Activated T-helper 1 cell treated with anti-CD3 and anti-CD28 coated beads, Interleukin-12 subunit alpha, Interleukin-12 subunit beta, Interleukin-2, Interleukin-4 antibody, amounts not matched to agents 30 ng/mL and 10 ng/mL and 1 ng/mL, durations not matched to agents 14 hours and 24 hours and 36 hours (primary cell): ENCODE measurements around the gene NBEAL2. TPM values are rescaled to one million over a fixed set of nuclear protein-coding genes. Genes with fewer than 3 reads are reported as not detected.
"Not testable (repeated sequence)": the region's sequence is repeated elsewhere in the genome, so short reads cannot be mapped to it uniquely, and the experiment has no call there.

ENCODE experiments used
- DNase-seq: peaks from one replicate; pipeline ENCODE4 v3.0.0; 2021; ENCODE audit warnings: low spot score
- H3K27ac Mint-ChIP-seq: one replicate; pipeline ENCODE4 v1.8.0; 2021; ENCODE audit warnings: mild to moderate bottlenecking, mixed read lengths
- H3K27me3 Mint-ChIP-seq: one replicate; pipeline ENCODE4 v1.8.0; 2022; ENCODE audit warnings: mild to moderate bottlenecking, moderate library complexity, mixed read lengths; ENCODE audit not compliant: insufficient read depth
- H3K36me3 Mint-ChIP-seq: one replicate; pipeline ENCODE4 v1.8.0; 2021; ENCODE audit warnings: low read depth, mixed read lengths
- H3K4me1 Mint-ChIP-seq: one replicate; pipeline ENCODE4 v1.8.0; 2021; ENCODE audit warnings: low read depth, mixed read lengths
- H3K4me3 Mint-ChIP-seq: one replicate; pipeline ENCODE4 v1.8.0; 2021; ENCODE audit warnings: mild to moderate bottlenecking, moderate library complexity, mixed read lengths
- H3K9me3 Mint-ChIP-seq: one replicate; pipeline ENCODE4 v1.8.0; 2021; ENCODE audit warnings: mixed read lengths
- intact Hi-C: fragments of 100-400 bp; cut with micrococcal nuclease; formaldehyde crosslinking; loops from one replicate; pipeline ENCODE4 v1.15.1; 2024
- total RNA-seq: library from RNA; stranded (reverse); gene quantifications from 2 replicates; pipeline ENCODE4 v1.2.3, GENCODE V29; 2022

Gene NBEAL2
- total RNA-seq, 1 donor from 2014 or later = 118 TPM

GRCh38 chr3:46959161-46959511 lies 20.3 kb upstream of the NBEAL2 start:
- no peaks in the 10 kb centered on the region for H3K9me3 Mint-ChIP-seq
- DNase-seq = no peak
- H3K27me3 Mint-ChIP-seq = no peaks in the 10 kb centered on the region
- intact Hi-C loops = loop anchor here (1.0 to 5.0 kb wide), 5 partner anchors 11 to 73 kb away; partner anchors contain the start of gene CCDC12
- peak overlapping the region; percentile 15 for H3K4me3 Mint-ChIP-seq
- H3K36me3 Mint-ChIP-seq = peaks cover 18% of the 10 kb centered on the region
- H3K4me1 Mint-ChIP-seq = peaks cover 70% of the 10 kb centered on the region
- peak overlapping the region; percentile 83 for H3K27ac Mint-ChIP-seq

- peaks cover 61% of the 10 kb centered on the region for H3K4me1 Mint-ChIP-seq
- H3K27me3 Mint-ChIP-seq = no peaks in the 10 kb centered on the region
- peak overlapping the region; percentile 15 for H3K4me3 Mint-ChIP-seq
- no peaks in the 10 kb centered on the region for H3K9me3 Mint-ChIP-seq
- intact Hi-C loops = loop anchor here (2.0 to 5.0 kb wide), 2 partner anchors 33 to 59 kb away; no protein-coding TSS in a partner anchor
- H3K27ac Mint-ChIP-seq = peak overlapping the region; percentile 83
- no peak for DNase-seq
- peaks cover 18% of the 10 kb centered on the region for H3K36me3 Mint-ChIP-seq
Observed at GRCh38 chr3:46960081-46960701, 19.3 kb upstream of the NBEAL2 start.

- Mint-ChIP-seq H3K27me3 (no peaks in the 10 kb centered on the region), H3K4me1 (peaks cover 61% of the 10 kb centered on the region), H3K27ac (peak overlapping the region; percentile 83), H3K9me3 (no peaks in the 10 kb centered on the region), H3K36me3 (peaks cover 24% of the 10 kb centered on the region), H3K4me3 (peak overlapping the region; percentile 25)
- no peak for DNase-seq
- intact Hi-C loops = loop anchor here (2.0 to 5.0 kb wide), 2 partner anchors 34 to 58 kb away; no protein-coding TSS in a partner anchor
Observed at GRCh38 chr3:46960835-46961234, 18.6 kb upstream of the NBEAL2 start.

- H3K36me3 Mint-ChIP-seq = peaks cover 30% of the 10 kb centered on the region
- no peak overlapping the region for H3K4me3 Mint-ChIP-seq
Observed at GRCh38 chr3:46962427-46962826, 17.0 kb upstream of the NBEAL2 start.

GRCh38 chr3:46962990-46963389 lies 16.5 kb upstream of the NBEAL2 start:
- intact Hi-C loops = loop anchor here (5.0 kb wide), 1 partner anchor 36 kb away; no protein-coding TSS in a partner anchor
- Mint-ChIP-seq H3K27ac (no peak overlapping the region), H3K36me3 (peaks cover 30% of the 10 kb centered on the region), H3K4me1 (peaks cover 74% of the 10 kb centered on the region), H3K9me3 (no peaks in the 10 kb centered on the region), H3K27me3 (no peaks in the 10 kb centered on the region), H3K4me3 (no peak overlapping the region)
- no peak for DNase-seq

More at GRCh38 chr3:46962427-46962826, 17.0 kb upstream of the NBEAL2 start:
- intact Hi-C loops = loop anchor here (5.0 kb wide), 1 partner anchor 35 kb away; no protein-coding TSS in a partner anchor
- no peak for DNase-seq
- no peaks in the 10 kb centered on the region for H3K27me3 Mint-ChIP-seq
- peaks cover 70% of the 10 kb centered on the region for H3K4me1 Mint-ChIP-seq
- H3K27ac Mint-ChIP-seq = peak overlapping the region; percentile 10
- H3K9me3 Mint-ChIP-seq = no peaks in the 10 kb centered on the region

GRCh38 chr3:46964038-46964590 lies 15.4 kb upstream of the NBEAL2 start:
- Mint-ChIP-seq H3K36me3 (peaks cover 28% of the 10 kb centered on the region), H3K27ac (peak overlapping the region; percentile 45), H3K4me1 (peaks cover 68% of the 10 kb centered on the region)
- not testable (repeated sequence) for DNase-seq, H3K27me3 Mint-ChIP-seq, H3K4me3 Mint-ChIP-seq, H3K9me3 Mint-ChIP-seq
- intact Hi-C loops = loop anchor here (5.0 kb wide), 1 partner anchor 37 kb away; no protein-coding TSS in a partner anchor

- intact Hi-C loops = no loop called here
- H3K27ac Mint-ChIP-seq = peak overlapping the region; percentile 84
- H3K27me3 Mint-ChIP-seq = no peaks in the 10 kb centered on the region
- peaks cover 61% of the 10 kb centered on the region for H3K4me1 Mint-ChIP-seq
- H3K4me3 Mint-ChIP-seq = no peak overlapping the region
- no peaks in the 10 kb centered on the region for H3K9me3 Mint-ChIP-seq
- H3K36me3 Mint-ChIP-seq = peaks cover 28% of the 10 kb centered on the region
- no peak for DNase-seq
Observed at GRCh38 chr3:46965151-46965550, 14.3 kb upstream of the NBEAL2 start.

GRCh38 chr3:46966811-46967210 lies 12.7 kb upstream of the NBEAL2 start:
- peak overlapping the region; percentile 34 for H3K27ac Mint-ChIP-seq
- DNase-seq = no peak
- intact Hi-C loops = no loop called here
- H3K4me1 Mint-ChIP-seq = peaks cover 61% of the 10 kb centered on the region
- H3K4me3 Mint-ChIP-seq = no peak overlapping the region
- H3K27me3 Mint-ChIP-seq = no peaks in the 10 kb centered on the region
- no peaks in the 10 kb centered on the region for H3K9me3 Mint-ChIP-seq
- H3K36me3 Mint-ChIP-seq = peaks cover 23% of the 10 kb centered on the region

GRCh38 chr3:46968783-46969428 lies 10.6 kb upstream of the NBEAL2 start:
- peaks cover 23% of the 10 kb centered on the region for H3K36me3 Mint-ChIP-seq
- H3K27ac Mint-ChIP-seq = peak overlapping the region; percentile 33
- H3K27me3 Mint-ChIP-seq = no peaks in the 10 kb centered on the region
- no peaks in the 10 kb centered on the region for H3K9me3 Mint-ChIP-seq
- no peak for DNase-seq
- H3K4me3 Mint-ChIP-seq = no peak overlapping the region
- H3K4me1 Mint-ChIP-seq = peaks cover 67% of the 10 kb centered on the region
- intact Hi-C loops = no loop called here

- DNase-seq = no peak
- intact Hi-C loops = loop anchor here (10.0 kb wide), 2 partner anchors 814 to 1276 kb away; partner anchors contain the start of gene SMARCC1
Observed at GRCh38 chr3:46970391-46971091, 8.9 kb upstream of the NBEAL2 start.

GRCh38 chr3:46971151-46971550 lies 8.3 kb upstream of the NBEAL2 start:
- DNase-seq = no peak
- no peaks in the 10 kb centered on the region for H3K27me3 Mint-ChIP-seq
- H3K36me3 Mint-ChIP-seq = peaks cover 20% of the 10 kb centered on the region
- H3K4me3 Mint-ChIP-seq = peak overlapping the region; percentile 68
- no peaks in the 10 kb centered on the region for H3K9me3 Mint-ChIP-seq
- H3K27ac Mint-ChIP-seq = peak overlapping the region; percentile 84
- intact Hi-C loops = loop anchor here (10.0 kb wide), 2 partner anchors 814 to 1276 kb away; partner anchors contain the start of gene SMARCC1
- H3K4me1 Mint-ChIP-seq = peaks cover 67% of the 10 kb centered on the region

More at GRCh38 chr3:46970391-46971091, 8.9 kb upstream of the NBEAL2 start:
- peaks cover 73% of the 10 kb centered on the region for H3K4me1 Mint-ChIP-seq
- H3K27me3 Mint-ChIP-seq = no peaks in the 10 kb centered on the region
- peak overlapping the region; percentile 63 for H3K27ac Mint-ChIP-seq
- H3K36me3 Mint-ChIP-seq = peaks cover 23% of the 10 kb centered on the region
- H3K4me3 Mint-ChIP-seq = no peak overlapping the region
- no peaks in the 10 kb centered on the region for H3K9me3 Mint-ChIP-seq

GRCh38 chr3:46971742-46972141 lies 7.7 kb upstream of the NBEAL2 start:
- H3K27me3 Mint-ChIP-seq = no peaks in the 10 kb centered on the region
- H3K4me3 Mint-ChIP-seq = peak overlapping the region; percentile 68
- peaks cover 63% of the 10 kb centered on the region for H3K4me1 Mint-ChIP-seq
- no peak for DNase-seq
- H3K27ac Mint-ChIP-seq = peak overlapping the region; percentile 84
- no peaks in the 10 kb centered on the region for H3K9me3 Mint-ChIP-seq
- intact Hi-C loops = loop anchor here (1.0 to 10.0 kb wide), 3 partner anchors 12 to 1277 kb away; partner anchors contain the start of gene SMARCC1
- H3K36me3 Mint-ChIP-seq = peaks cover 22% of the 10 kb centered on the region
